AG04449 (cell line): ENCODE results near the gene SHE.

Experiments
- CTCF ChIA-PET: fragments of 350-600 bp; formaldehyde crosslinking; extraction: SDS; loops from one replicate; lab custom pipeline; 2021; ENCODE audit warnings: antibody characterized with exemption; lab: Yijun Ruan, JAX
- POLR2A ChIA-PET: fragments of 400-600, 350-600 bp; formaldehyde crosslinking; extraction: SDS; loops from one replicate; lab custom pipeline; 2020; ENCODE audit warnings: antibody characterized with exemption, inconsistent platforms; lab: Yijun Ruan, JAX
- DNase-seq: peaks from one replicate; pipeline ENCODE4 v3.0.0-alpha.2; 2010; ENCODE audit warnings: low read depth, low spot score
- H3K4me3 ChIP-seq: 2 replicates; pipeline ENCODE4 v1.5.1; 2011; ENCODE audit warnings: low read depth, mild to moderate bottlenecking, control low read depth, low read length
- TF ChIP-seq, protein P1 (sequence below): IDR thresholded peaks from one replicate; pipeline ENCODE4 v1.5.1; 2011; ENCODE audit warnings: mild to moderate bottlenecking, moderate library complexity, low read length, control low read depth, inconsistent platforms; ENCODE audit not compliant: insufficient read depth; ENCODE audit errors: missing control alignments

The SHE gene

DNA sequence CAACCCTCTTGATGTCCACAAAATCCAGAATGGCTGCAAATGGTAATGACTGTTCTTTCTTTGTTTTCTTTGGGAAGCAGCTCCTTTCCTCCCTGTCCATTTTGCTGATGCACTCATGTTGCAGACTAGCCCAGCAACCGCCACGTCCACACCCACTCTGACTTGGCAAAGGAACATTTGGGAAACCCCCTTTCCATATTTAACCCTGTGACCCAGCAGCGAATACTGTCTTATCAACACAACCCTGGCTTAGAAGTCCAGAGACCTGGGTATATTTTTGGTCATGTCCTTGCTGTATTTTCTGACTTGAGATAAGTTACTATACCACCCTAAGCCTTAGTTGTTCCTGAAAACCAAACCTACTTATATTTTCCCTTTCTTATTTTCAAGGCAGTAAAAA is 18.1 kb upstream of the SHE start:
- ChIA-PET POLR2A (no interaction called here), CTCF (interaction anchor here (0.9 to 1.5 kb wide), 2 partner anchors 19 to 27 kb away, joined by 4 read pairs; no protein-coding TSS in a partner anchor)
- no peak for DNase-seq
- TF ChIP-seq, protein P1, sequence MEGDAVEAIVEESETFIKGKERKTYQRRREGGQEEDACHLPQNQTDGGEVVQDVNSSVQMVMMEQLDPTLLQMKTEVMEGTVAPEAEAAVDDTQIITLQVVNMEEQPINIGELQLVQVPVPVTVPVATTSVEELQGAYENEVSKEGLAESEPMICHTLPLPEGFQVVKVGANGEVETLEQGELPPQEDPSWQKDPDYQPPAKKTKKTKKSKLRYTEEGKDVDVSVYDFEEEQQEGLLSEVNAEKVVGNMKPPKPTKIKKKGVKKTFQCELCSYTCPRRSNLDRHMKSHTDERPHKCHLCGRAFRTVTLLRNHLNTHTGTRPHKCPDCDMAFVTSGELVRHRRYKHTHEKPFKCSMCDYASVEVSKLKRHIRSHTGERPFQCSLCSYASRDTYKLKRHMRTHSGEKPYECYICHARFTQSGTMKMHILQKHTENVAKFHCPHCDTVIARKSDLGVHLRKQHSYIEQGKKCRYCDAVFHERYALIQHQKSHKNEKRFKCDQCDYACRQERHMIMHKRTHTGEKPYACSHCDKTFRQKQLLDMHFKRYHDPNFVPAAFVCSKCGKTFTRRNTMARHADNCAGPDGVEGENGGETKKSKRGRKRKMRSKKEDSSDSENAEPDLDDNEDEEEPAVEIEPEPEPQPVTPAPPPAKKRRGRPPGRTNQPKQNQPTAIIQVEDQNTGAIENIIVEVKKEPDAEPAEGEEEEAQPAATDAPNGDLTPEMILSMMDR = no peak
- no peak overlapping the region for H3K4me3 ChIP-seq

GRCh38 chr1:154519591-154519991 is 17.4 kb upstream of the SHE start:
- TF ChIP-seq, protein P1 = no peak
- POLR2A ChIA-PET = interaction anchor here (0.6 kb wide), 1 partner anchor 14 kb away, joined by 4 read pairs; no protein-coding TSS in a partner anchor
- CTCF ChIA-PET = interaction anchor here (1.5 kb wide), 1 partner anchor 27 kb away, joined by 4 read pairs; no protein-coding TSS in a partner anchor
- no peak overlapping the region for H3K4me3 ChIP-seq
- no peak for DNase-seq

DNA sequence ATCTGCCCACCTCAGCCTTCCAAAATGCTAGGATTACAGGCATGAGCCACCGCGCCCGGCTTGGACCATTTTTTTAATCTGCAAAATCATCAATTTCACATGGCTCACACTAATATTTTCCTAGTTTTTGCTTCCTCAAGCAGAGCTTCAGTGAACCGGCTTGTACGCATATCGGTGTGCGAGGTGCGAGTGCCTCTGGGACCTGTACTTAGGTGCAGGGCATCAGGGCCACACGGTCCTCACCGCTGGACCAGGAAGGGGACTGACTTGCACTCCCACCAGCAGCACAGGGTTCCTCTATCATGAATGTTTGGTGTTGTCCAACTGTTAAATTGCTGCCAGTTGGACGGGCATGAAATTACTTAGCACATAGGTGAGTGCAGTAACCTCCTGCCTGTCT is 15.4 kb upstream of the SHE start:
- CTCF ChIA-PET = interaction anchor here (0.7 kb wide), 1 partner anchor 37 kb away, joined by 3 read pairs; no protein-coding TSS in a partner anchor
- POLR2A ChIA-PET = no interaction called here
- H3K4me3 ChIP-seq = no peak overlapping the region
- TF ChIP-seq, protein P1 = no peak
- DNase-seq = no peak

GRCh38 chr1:154514066-154514553 is 11.9 kb upstream of the SHE start:
- no peak overlapping the region for H3K4me3 ChIP-seq
- CTCF ChIA-PET = interaction anchor here (1.4 kb wide), 1 partner anchor 33 kb away, joined by 4 read pairs; no protein-coding TSS in a partner anchor
- TF ChIP-seq, protein P1 = no peak
- no peak for DNase-seq
- POLR2A ChIA-PET = no interaction called here

- CTCF ChIA-PET = interaction anchor here (1.0 kb wide), 1 partner anchor 33 kb away, joined by 3 read pairs; no protein-coding TSS in a partner anchor
- H3K4me3 ChIP-seq = no peak overlapping the region
- POLR2A ChIA-PET = no interaction called here
- TF ChIP-seq, protein P1 = no peak
- no peak for DNase-seq
These were observed 10.5 kb upstream of the SHE start for GRCh38 chr1:154512760-154513159.

GRCh38 chr1:154503898-154504297 is 1.7 kb upstream of the SHE start:
- TF ChIP-seq, protein P1 = no peak
- POLR2A ChIA-PET = no interaction called here
- DNase-seq = no peak

More at GRCh38 chr1:154503898-154504297, 1.7 kb upstream of the SHE start:
- CTCF ChIA-PET = no interaction called here
- H3K4me3 ChIP-seq = no peak overlapping the region
